CD14-positive monocyte (primary cell): Measurements from ENCODE around the gene LRFN3. TPM values are rescaled to one million over a fixed set of nuclear protein-coding genes. Genes with fewer than 3 reads are reported as not detected.
A peak's percentile ranks its signal among the peaks of the same experiment; 100 is the strongest.

Experiments used
- DNase-seq, 3 donors: peaks; one replicate each; pipeline ENCODE4 v3.0.0-alpha.2; 2011 to 2022
- H2AFZ ChIP-seq: 2 replicates; pipeline ENCODE4 v1.6.0; 2012; ENCODE audit warnings: mild to moderate bottlenecking, low read depth, low read length, inconsistent platforms; ENCODE audit not compliant: insufficient read depth, poor library complexity, severe bottlenecking
- H3K27ac ChIP-seq, 2 donors: 1 replicate in 1 of 2; 2 replicates in 1 of 2; pipeline ENCODE4 v1.5.1; 2012 to 2013; ENCODE audit warnings: low read length in 2 of 2, control low read depth in 1 of 2, inconsistent platforms in 1 of 2, low read depth in 1 of 2, mild to moderate bottlenecking in 1 of 2
- H3K27me3 ChIP-seq, 2 donors: one replicate each; pipeline versions ENCODE4 v1.6.0 to v1.6.1; 2011 to 2013; ENCODE audit warnings: low read length in 2 of 2; ENCODE audit not compliant: control insufficient read depth in 2 of 2, insufficient read depth in 2 of 2
- H3K36me3 ChIP-seq, 2 donors: replicated peaks in 1 of 2; 1 replicate in 1 of 2; 2 replicates in 1 of 2; pipeline versions ENCODE4 v1.5.1 to v1.6.1; 2012 to 2013; ENCODE audit warnings: low read length in 2 of 2, control low read depth in 1 of 2, inconsistent platforms in 1 of 2, mild to moderate bottlenecking in 1 of 2; ENCODE audit not compliant: insufficient read depth in 2 of 2, control insufficient read depth in 1 of 2
- H3K4me1 ChIP-seq, 2 donors: 1 replicate in 1 of 2; 2 replicates in 1 of 2; pipeline versions ENCODE4 v1.5.1 to v1.6.1; 2012 to 2013; ENCODE audit warnings: low read length in 2 of 2, control low read depth in 1 of 2, inconsistent platforms in 1 of 2, mild to moderate bottlenecking in 1 of 2, moderate library complexity in 1 of 2; ENCODE audit not compliant: insufficient read depth in 2 of 2, control insufficient read depth in 1 of 2
- H3K4me2 ChIP-seq: replicated peaks from 2 replicates; pipeline ENCODE3; 2012; ENCODE audit warnings: low read length, moderate library complexity, mild to moderate bottlenecking; ENCODE audit not compliant: poor library complexity, severe bottlenecking; ENCODE audit errors: extremely low read depth
- H3K4me3 ChIP-seq, 3 experiments: fragments of 200-600 bp in 1 of 3; sonication (generic) in 1 of 3; replicated peaks in 1 of 3; 1 replicate in 2 of 3; 2 replicates in 1 of 3; pipeline ENCODE4 v1.5.1; 2011 to 2013; ENCODE audit warnings: low read length in 3 of 3, mild to moderate bottlenecking in 3 of 3, control low read depth in 2 of 3, low read depth in 2 of 3, inconsistent platforms in 1 of 3, moderate library complexity in 1 of 3
- H3K79me2 ChIP-seq: 2 replicates; pipeline ENCODE4 v1.6.0; 2012; ENCODE audit warnings: mild to moderate bottlenecking, control low read depth, inconsistent platforms, low read length, moderate library complexity; ENCODE audit not compliant: insufficient read depth
- H3K9ac ChIP-seq: 2 replicates; pipeline ENCODE4 v1.6.0; 2017; ENCODE audit warnings: low read length, mild to moderate bottlenecking; ENCODE audit not compliant: insufficient read depth, poor library complexity, severe bottlenecking
- H3K9me3 ChIP-seq, 2 donors: replicated peaks in 1 of 2; 1 replicate in 1 of 2; 2 replicates in 1 of 2; pipeline versions ENCODE4 v1.5.1 to v1.6.1; 2012 to 2013; ENCODE audit warnings: low read length in 2 of 2, control low read depth in 1 of 2; ENCODE audit not compliant: control insufficient read depth in 1 of 2, insufficient read depth in 1 of 2
- H4K20me1 ChIP-seq: 2 replicates; pipeline ENCODE4 v1.6.0; 2012; ENCODE audit warnings: mild to moderate bottlenecking, low read length, control low read depth, moderate library complexity; ENCODE audit not compliant: insufficient read depth
- H3K27ac Mint-ChIP-seq, 7 donors: one replicate each; pipeline ENCODE4 v1.8.0; 2020; ENCODE audit warnings: mild to moderate bottlenecking in 7 of 7, mixed read lengths in 7 of 7, moderate library complexity in 6 of 7, inconsistent platforms in 2 of 7
- H3K27me3 Mint-ChIP-seq, 3 donors: one replicate each; pipeline ENCODE4 v1.8.0; 2021 to 2022; ENCODE audit warnings: low read depth in 3 of 3, mild to moderate bottlenecking in 3 of 3, mixed read lengths in 3 of 3, moderate library complexity in 3 of 3, inconsistent platforms in 1 of 3
- H3K36me3 Mint-ChIP-seq, 2 donors: one replicate each; pipeline ENCODE4 v1.8.0; 2020; ENCODE audit warnings: mixed read lengths in 2 of 2, inconsistent platforms in 1 of 2, mild to moderate bottlenecking in 1 of 2
- H3K4me1 Mint-ChIP-seq: one replicate; pipeline ENCODE4 v1.8.0; 2020; ENCODE audit warnings: mild to moderate bottlenecking, mixed read lengths
- H3K4me3 Mint-ChIP-seq, 2 donors: one replicate each; pipeline ENCODE4 v1.8.0; 2020; ENCODE audit warnings: mild to moderate bottlenecking in 2 of 2, mixed read lengths in 2 of 2, moderate library complexity in 1 of 2
- H3K9me3 Mint-ChIP-seq, 7 donors: one replicate each; pipeline ENCODE4 v1.8.0; 2020 to 2022; ENCODE audit warnings: mixed read lengths in 7 of 7, mild to moderate bottlenecking in 6 of 7, moderate library complexity in 6 of 7, inconsistent platforms in 2 of 7
- WGBS: methylation state at CpG from one replicate; pipeline ENCODE4 v1.1.5; 2013; ENCODE audit warnings: missing lambda C conversion rate; ENCODE audit not compliant: insufficient coverage; 5-methylcytosine and 5-hydroxymethylcytosine counted together
- intact Hi-C, 2 donors: fragments of 100-400 bp; cut with micrococcal nuclease; formaldehyde crosslinking; loops; one replicate each; pipeline versions ENCODE4 v1.15.0 to v1.15.1; 2023
- polyA plus RNA-seq, 3 donors: library from polyadenylated mRNA; depleted of rRNA in 1 of 3; unstranded in 2 of 3; stranded (reverse) in 1 of 3; fragments of 300-500 nt in 2 of 3; fragments of >200 nt in 1 of 3; fragmentation: Illumina TruSeq in 2 of 3; gene quantifications; 1 replicate in 2 of 3; 2 replicates in 1 of 3; pipeline ENCODE4 v1.2.3, GENCODE V29; 2012 to 2021
- TF ChIP-seq, protein P1 (sequence below): fragments of 200-600 bp; IDR thresholded peaks from one replicate; pipeline ENCODE4 v1.8.0; 2022; ENCODE audit warnings: antibody characterized with exemption, mild to moderate bottlenecking

LRFN3 gene
- polyA plus RNA-seq, 3 donors, result 0.04 TPM; not detected in 2

DNA sequence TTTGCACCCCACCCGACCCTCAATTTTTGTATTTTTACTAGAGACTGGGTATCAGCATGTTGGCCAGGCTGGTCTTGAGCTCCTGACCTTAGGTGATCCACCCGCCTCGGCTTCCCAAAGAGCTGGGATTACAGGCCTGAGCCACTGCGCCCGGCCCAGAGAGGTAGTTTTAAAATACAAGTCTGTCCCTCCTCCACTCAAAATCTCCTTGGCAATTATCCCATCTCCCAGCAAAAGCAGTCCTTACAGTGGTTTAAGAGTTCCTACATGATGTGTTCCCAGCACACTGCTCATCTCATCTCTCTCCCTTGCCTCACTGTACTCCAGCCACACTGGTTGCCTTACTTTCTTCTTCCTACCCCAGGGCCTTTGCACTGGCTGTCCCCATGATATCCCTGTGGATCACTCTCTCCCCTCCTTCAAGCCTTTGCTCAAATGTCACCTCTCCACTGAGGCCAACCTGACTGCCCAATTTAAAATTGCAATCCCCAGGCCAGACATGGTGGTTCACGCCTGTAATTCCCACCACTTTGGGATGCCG, 24.3 kb downstream of the LRFN3 start:
- 86% methylated on average over 5 of the region's 7 CpGs for WGBS
- no peak for DNase-seq
- no peaks in the 10 kb centered on the region for H3K79me2 ChIP-seq
- no peak overlapping the region for H3K4me2 ChIP-seq
- Mint-ChIP-seq H3K27ac (peak overlapping the region in 1 of 7 donors; percentile 64), H3K36me3 (no peaks in the 10 kb centered on the region), H3K4me3 (peak overlapping the region in 1 of 2 donors; percentile 53), H3K9me3 (peaks cover 5 to 23% (median 14%) of the 10 kb centered on the region in 7 donors), H3K4me1 (peaks cover 7% of the 10 kb centered on the region), H3K27me3 (peaks cover 39 to 58% (median 53%) of the 10 kb centered on the region in 3 donors)
- no peaks in the 10 kb centered on the region for H4K20me1 ChIP-seq
- no peaks in the 10 kb centered on the region for H3K36me3 ChIP-seq
- peaks cover 4 to 9% of the 10 kb centered on the region in 2 donors for H3K9me3 ChIP-seq
- H3K27me3 ChIP-seq, result peaks cover 18 to 38% of the 10 kb centered on the region in 2 donors
- intact Hi-C loops, result no loop called here
- H3K9ac ChIP-seq, result no peak overlapping the region
- no peak overlapping the region for H3K4me3 ChIP-seq
- H3K27ac ChIP-seq, result no peak overlapping the region
- TF ChIP-seq, protein P1, sequence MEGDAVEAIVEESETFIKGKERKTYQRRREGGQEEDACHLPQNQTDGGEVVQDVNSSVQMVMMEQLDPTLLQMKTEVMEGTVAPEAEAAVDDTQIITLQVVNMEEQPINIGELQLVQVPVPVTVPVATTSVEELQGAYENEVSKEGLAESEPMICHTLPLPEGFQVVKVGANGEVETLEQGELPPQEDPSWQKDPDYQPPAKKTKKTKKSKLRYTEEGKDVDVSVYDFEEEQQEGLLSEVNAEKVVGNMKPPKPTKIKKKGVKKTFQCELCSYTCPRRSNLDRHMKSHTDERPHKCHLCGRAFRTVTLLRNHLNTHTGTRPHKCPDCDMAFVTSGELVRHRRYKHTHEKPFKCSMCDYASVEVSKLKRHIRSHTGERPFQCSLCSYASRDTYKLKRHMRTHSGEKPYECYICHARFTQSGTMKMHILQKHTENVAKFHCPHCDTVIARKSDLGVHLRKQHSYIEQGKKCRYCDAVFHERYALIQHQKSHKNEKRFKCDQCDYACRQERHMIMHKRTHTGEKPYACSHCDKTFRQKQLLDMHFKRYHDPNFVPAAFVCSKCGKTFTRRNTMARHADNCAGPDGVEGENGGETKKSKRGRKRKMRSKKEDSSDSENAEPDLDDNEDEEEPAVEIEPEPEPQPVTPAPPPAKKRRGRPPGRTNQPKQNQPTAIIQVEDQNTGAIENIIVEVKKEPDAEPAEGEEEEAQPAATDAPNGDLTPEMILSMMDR, result no peak
- no peak overlapping the region for H2AFZ ChIP-seq
- H3K4me1 ChIP-seq, result peaks cover 0 to 9% of the 10 kb centered on the region in 2 donors

DNA sequence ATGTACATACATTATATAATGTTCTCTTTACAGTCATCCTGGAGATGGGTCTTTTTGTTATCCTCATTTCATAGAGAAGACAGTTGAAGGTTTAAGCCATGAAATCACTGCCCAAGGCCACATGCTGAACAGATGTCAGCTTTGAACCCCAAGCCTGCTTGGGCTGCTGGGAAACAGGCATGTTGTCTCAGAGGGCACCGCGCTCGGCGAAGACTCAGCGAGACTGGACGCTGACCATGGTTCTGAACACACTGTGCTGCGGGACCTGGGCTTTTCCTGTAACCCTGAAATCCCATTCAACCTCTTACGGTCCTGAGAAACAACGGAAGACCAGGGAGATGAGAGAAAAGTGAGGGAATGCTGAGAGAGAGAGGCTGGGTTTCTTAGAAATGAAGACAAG, 27.3 kb downstream of the LRFN3 start:
- Histone ChIP-seq H4K20me1 (no peaks in the 10 kb centered on the region), H3K4me2 (no peak overlapping the region), H3K9ac (no peak overlapping the region), H2AFZ (no peak overlapping the region), H3K36me3 (no peaks in the 10 kb centered on the region), H3K27ac (no peak overlapping the region), H3K9me3 (peaks cover 0 to 9% of the 10 kb centered on the region in 2 donors), H3K27me3 (peaks cover 17 to 29% of the 10 kb centered on the region in 2 donors), H3K4me3 (no peak overlapping the region), H3K4me1 (peaks cover 0 to 9% of the 10 kb centered on the region in 2 donors), H3K79me2 (no peaks in the 10 kb centered on the region)
- peaks cover 25 to 47% (median 37%) of the 10 kb centered on the region in 3 donors for H3K27me3 Mint-ChIP-seq
- 10% methylated on average over 5 of the region's 9 CpGs for WGBS
- peaks cover 3% of the 10 kb centered on the region for H3K4me1 Mint-ChIP-seq
- intact Hi-C loops, result no loop called here
- DNase-seq, result no peak
- no peak overlapping the region for H3K27ac Mint-ChIP-seq
- H3K36me3 Mint-ChIP-seq, result no peaks in the 10 kb centered on the region
- H3K4me3 Mint-ChIP-seq, result no peak overlapping the region
- TF ChIP-seq, protein P1, result no peak
- peaks cover 0 to 9% (median 4%) of the 10 kb centered on the region in 7 donors for H3K9me3 Mint-ChIP-seq
